HL-60 (cell line): ENCODE measurements around the gene CAMK2B.

Experiments
- CTCF ChIP-seq: IDR thresholded peaks from one replicate; pipeline ENCODE4 v1.5.1; 2011; ENCODE audit warnings: low read length, control low read depth, inconsistent platforms; ENCODE audit not compliant: insufficient read depth
- POLR2AphosphoS5 ChIP-seq: IDR thresholded peaks from 2 replicates; pipeline ENCODE4 v1.6.1; 2012; ENCODE audit warnings: low read depth
- SPI1 ChIP-seq: IDR thresholded peaks from 2 replicates; pipeline ENCODE4 v1.6.1; 2012; ENCODE audit warnings: low read depth, mild to moderate bottlenecking, borderline replicate concordance

- TF ChIP-seq CTCF (no peak), SPI1 (peak; percentile 12; the same call in 1 of the 2 replicates), POLR2AphosphoS5 (no peak)
Observed at GRCh38 chr7:44167920-44168319, 157.5 kb downstream of the CAMK2B start.
